Kasumi-1 (cell line): ENCODE data around the gene LHFPL2.

Source experiments
- DNase-seq, 2 experiments: peaks; one replicate each; lab custom pipeline; 2025; lab: John Stamatoyannopoulos, UW

LHFPL2 gene

GRCh38 chr5:78567617-78568016 is 81.0 kb downstream of the LHFPL2 start:
- no peak for DNase-seq

- no peak for DNase-seq
These were observed 81.7 kb downstream of the LHFPL2 start for GRCh38 chr5:78566747-78567425.

GRCh38 chr5:78565395-78565794 is 83.2 kb downstream of the LHFPL2 start:
- no peak for DNase-seq

- DNase-seq: no peak
These were observed 85.0 kb downstream of the LHFPL2 start for GRCh38 chr5:78563621-78564020.

- no peak for DNase-seq
These were observed 85.8 kb downstream of the LHFPL2 start for GRCh38 chr5:78562714-78563330.

GRCh38 chr5:78562001-78562400 is 86.6 kb downstream of the LHFPL2 start:
- no peak for DNase-seq

GRCh38 chr5:78561261-78561660 is 87.3 kb downstream of the LHFPL2 start:
- no peak for DNase-seq

- DNase-seq: no peak
These were observed 88.3 kb downstream of the LHFPL2 start for GRCh38 chr5:78560000-78560855.

- no peak for DNase-seq
These were observed 91.0 kb downstream of the LHFPL2 start for GRCh38 chr5:78557601-78558000.

- no peak for DNase-seq
These were observed 92.7 kb downstream of the LHFPL2 start for GRCh38 chr5:78555870-78556269.

- no peak for DNase-seq
These were observed 93.9 kb downstream of the LHFPL2 start for GRCh38 chr5:78554670-78555069.

GRCh38 chr5:78553580-78554353 is 94.8 kb downstream of the LHFPL2 start:
- no peak for DNase-seq

- DNase-seq: no peak
These were observed 95.7 kb downstream of the LHFPL2 start for GRCh38 chr5:78552729-78553342.

GRCh38 chr5:78550891-78551290 is 97.7 kb downstream of the LHFPL2 start:
- no peak for DNase-seq

- peak; percentile 35 to 48 for DNase-seq
These were observed 99.5 kb downstream of the LHFPL2 start for GRCh38 chr5:78549043-78549442.

- no peak for DNase-seq
These were observed 100.6 kb downstream of the LHFPL2 start for GRCh38 chr5:78547731-78548615.

GRCh38 chr5:78547183-78547582 is 101.4 kb downstream of the LHFPL2 start:
- DNase-seq: no peak

- no peak for DNase-seq
These were observed 102.1 kb downstream of the LHFPL2 start for GRCh38 chr5:78546276-78546996.

GRCh38 chr5:78545406-78545805 is 103.2 kb downstream of the LHFPL2 start:
- DNase-seq: no peak
